GM18909 (cell line): Measurements from ENCODE around the gene CMIP.
A peak's percentile ranks its signal among the peaks of the same experiment; 100 is the strongest.
"Not testable (repeated sequence)": the region's sequence is repeated elsewhere in the genome, so short reads cannot be mapped to it uniquely, and the experiment has no call there.

Experiments used
- ATAC-seq: cut with Tn5 transposase; IDR thresholded peaks from one replicate; pipeline ENCODE4 v1.9.1; 2021; ENCODE audit warnings: mild to moderate bottlenecking; ENCODE audit not compliant: unreplicated experiment, poor library complexity

The CMIP gene

DNA sequence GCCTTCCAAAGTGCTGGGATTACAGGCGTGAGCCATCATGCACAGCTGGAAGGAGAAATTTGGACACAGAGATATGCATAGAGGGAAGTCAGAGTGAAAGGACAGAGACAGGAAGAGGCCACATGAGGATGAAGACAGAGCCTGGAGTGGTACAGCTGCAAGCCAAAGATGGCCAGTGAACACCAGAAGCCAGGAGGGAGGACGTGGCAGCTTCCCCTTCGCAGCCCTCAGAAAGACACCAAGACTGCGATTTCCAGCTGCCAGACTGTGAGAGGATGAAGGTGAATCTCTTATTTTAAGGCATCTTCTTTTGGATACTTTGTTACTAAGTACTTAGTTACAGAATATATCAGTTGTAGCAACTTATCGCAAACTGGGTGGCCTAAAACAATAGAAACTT, 274.0 kb downstream of the CMIP start:
- no peak for ATAC-seq

DNA sequence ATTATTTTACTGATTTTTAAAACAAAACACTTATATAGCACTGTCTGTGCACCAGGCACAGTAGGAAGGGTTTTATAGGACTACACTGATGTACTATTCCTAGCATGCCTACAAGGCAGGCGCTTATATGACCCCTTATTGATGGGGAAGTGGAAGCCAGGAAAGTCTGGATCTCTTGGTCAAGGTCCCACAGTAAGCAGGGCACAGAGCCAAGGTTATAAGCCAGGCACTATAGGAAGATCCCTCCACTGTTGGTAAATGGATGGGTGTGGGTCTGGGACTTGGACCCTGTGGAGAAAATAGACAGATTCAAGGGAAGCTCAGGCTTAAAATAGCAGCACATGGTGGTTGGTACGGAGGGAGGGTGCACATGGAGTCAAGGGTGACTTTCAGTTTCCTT, 275.4 kb downstream of the CMIP start:
- ATAC-seq = no peak

DNA sequence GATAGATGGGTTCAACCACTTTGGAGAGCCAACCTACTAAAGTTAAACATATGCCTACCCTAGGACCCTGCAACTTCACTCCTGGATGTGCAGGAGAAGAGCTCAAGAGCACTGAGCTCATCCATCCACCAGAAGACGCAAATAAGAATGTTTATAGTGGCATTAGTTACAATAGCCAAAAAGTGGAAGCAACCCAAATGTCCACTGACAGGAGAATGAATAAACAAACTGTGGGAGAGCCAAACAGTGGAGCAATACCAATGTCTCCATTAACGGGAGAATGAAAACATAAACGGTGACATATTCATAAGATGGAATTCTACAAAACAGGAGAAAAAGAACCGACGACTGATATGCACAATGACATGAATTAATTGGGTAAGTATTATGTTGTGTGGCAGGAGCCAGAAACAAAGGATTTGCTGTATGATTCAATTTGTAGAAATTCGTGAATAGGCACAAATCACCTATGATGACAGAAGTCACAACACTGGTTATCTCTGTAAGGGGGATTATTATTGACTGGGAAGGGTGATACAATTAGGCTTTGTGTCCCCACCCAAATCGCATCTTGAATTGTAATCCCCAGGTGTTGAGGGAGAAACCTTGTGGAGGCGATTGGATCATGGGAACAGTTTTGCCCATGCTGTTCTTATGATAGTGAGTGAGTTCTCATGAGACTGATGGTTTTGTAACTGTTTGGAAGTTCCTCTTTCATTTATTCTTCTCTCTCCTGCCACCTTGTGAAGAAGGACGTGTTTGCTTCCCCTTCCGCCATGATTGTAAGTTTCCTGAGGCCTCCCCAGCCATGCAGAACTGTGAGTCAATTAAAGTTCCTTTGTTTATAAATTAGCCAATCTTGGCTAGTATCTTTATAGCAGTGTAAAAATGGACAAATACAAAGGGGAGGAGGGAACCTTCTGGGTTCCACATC, 276.6 kb downstream of the CMIP start:
- ATAC-seq = no peak

DNA sequence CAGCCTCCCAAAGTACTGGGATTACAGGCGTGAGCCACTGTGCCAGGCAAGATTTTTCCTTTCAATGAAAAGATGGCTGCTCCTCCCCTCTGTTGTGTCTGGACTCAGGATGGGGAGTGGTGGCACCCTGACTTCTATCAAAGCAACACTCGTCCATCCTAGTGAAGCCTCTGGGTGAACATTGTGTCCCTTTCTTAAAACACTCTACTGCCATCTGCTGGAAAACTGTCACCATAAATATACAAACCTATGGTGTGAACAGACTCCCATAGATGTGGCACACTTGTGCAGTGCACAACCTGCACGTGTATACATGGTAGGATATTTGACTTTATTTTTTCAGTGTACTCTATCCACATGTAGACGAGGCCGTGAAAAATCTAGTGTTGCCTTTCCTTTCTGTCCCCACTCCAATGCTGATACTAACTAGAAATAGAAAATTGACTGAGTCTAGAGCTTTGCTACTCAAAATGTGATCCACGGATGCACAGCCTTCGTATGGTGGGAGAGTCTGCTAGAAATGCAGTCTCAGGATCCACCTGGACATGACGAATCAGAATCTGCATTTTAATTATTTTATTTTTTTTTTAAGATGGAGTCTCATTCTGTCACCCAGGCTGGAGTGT, 278.6 kb downstream of the CMIP start:
- ATAC-seq = peak; percentile 81

DNA sequence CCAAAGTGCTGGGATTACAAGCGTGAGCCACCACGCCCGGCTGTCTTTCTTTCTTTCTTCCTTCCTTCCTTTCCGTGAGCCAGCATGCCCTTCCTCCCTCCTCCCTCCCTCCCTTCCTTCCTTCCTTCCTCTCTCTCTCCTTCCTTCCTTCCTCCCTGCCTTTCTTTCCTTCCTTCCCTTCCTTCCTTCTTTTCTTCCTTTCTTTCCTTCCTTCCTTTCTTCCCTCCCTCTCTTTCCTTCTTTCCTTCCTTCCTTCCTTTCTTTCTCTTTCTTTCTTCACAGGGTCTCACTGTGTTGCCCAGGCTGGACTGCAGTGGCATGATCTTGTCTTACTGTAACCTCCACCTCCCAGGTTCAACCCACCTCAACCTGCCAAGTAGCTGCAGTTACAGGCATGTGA, 283.8 kb downstream of the CMIP start:
- no peak for ATAC-seq

DNA sequence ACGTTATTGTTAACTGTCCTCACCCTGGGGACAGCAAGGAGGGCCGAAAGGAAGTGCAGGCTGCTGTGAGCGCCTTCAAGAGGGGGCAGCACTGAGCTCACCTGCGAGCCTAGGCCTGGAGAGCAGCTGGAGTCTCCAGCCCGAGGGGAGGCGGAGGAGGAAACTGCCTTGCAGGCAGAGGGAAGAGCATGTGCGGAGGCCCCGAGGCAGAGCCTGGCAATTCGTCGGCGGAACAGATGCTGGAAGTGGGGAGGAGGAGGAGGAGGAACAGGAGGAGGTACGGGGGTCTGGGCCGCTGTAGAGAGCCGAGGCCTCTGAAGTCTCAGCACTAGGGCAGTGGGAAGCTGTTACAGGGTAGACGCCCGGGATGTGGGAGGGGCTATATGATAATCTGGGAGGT, 284.8 kb downstream of the CMIP start:
- no peak for ATAC-seq

DNA sequence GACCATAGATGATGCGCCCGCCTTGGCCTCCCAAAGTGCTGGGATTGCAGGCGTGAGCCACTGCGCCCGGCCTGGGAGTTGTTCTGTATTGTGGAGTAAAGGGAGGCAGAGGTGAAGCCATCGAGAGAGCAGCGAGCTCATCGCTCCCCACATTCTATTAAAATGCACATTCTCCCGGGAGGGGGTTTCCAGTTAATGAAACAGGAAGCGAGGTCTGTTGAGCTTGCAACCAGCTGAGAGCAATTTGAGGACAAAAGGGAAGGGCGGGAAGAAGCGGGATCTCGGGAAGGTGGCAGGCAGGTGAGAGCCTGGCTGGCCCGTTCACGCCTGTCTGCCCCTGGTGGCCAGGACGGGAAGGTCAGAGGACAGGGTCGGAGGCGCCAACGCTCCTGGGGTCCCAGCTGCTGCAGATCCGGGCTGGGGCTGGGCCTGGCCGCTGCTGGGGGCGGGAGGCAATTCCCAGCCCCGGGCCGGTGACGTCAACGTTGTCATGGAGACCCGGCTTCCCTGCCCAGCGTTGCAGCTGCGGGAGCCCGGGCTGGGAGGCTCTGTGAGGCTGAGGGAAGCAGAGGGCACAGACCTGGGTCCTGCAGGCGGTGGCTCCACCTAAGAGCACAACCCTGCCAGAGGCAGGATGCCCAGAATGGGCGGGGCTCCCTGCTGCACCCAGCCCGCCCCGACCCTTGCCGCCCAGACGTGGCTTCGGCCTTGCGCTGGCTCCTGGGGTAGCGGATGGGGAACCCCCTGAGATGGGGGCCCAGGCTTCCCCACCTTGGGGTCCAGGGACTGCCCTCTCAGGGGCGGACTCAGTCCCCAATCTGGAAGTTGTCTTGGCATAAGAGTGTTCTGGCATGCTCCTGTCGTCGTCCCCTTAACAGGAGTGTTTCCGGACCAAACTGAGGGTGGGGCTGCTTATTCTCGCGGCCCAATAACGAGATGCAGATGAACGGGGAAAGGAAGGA, 285.8 kb downstream of the CMIP start:
- ATAC-seq = peak; percentile 84

DNA sequence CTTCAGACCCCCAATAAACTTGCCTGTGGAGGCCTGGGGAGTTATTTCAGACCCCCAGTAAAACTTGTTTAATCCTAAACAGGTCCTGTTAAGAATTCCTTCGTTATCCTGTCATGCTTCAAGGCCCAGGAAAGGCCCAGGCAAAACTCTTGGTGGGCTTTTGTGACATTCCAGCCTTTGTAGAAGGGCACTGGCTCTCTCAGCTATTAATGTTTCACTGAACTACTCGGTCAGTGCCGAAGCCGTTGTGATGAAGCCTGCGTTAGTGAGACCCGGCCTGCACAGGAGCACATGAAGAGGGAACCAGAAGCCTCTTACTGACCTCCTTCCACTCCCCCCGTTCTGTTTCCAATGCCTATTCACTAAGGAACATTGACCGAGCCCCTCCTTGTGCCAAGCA, 287.0 kb downstream of the CMIP start:
- no peak for ATAC-seq

DNA sequence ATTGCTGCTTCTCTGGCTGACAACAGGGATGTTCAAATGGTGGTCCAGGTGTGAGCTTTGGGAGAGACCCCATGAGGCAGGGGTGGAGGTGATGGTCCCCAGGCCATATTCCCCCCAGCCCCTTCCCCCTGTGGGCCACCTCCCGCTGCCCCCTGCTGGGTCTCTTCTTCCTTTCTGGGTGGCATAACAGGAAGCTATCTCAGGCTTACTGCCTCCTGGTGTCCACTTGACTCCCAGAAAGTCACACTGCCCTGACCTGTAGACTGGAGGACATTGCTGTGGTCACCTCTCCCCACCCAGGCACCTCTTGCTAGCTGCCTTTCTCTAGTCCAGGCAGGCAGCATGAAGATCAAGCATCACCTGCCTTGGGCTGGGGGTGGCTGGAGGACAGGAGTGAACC, 288.1 kb downstream of the CMIP start:
- no peak for ATAC-seq

DNA sequence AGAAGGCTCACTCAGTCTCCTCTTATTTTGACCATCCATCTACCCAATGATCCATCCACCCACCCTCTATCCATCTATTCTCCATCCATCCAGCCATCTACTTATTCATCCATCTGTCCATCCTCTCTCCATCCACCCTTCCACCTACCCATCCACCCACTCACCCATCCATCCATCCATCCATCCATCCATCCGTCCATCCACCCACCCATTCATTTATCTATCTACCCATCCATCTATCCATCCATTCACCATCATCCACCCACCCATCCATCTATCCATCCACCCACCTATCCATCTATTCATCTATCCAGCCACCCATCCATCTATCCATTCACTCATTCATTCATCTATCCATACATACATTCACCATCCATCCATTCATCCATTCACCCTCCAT, 288.7 kb downstream of the CMIP start:
- no peak for ATAC-seq

DNA sequence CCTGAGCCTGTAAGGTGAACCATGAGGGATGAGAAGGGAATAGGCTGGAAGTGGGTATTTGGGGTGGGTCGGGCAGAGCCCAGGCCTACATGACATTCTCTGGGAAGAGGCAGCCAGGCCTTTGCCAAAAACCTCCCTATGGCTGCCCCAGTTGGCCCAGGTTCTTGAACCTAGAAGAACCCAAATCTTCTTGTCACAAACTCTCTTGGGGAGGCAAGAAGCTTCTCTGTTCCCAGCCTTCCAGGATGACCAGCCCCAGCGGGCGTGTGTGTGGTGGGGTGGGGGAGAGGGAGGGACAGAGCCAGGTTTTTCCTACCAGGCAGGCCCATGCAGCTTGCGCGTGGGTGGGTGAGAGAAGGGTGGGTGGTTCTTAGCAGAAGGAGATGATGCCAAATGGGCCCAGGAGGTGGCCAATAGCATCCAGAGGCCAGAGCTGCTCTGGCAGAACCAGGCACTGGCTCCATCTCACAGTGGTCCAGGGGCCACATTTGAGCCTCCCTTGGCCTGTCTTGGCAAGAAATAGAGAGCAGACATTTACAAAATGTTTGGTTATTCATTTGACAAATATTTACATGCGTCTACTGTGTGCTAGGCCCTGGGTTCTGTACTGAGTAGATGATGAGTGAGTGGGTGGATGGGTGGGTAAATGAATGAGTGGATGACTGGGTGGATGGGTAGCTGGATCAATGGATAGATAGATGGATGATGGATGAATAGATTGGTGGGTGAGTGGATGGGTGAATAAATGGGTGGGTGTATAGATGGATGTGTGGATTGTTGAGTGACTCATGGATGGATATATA, 290.2 kb downstream of the CMIP start:
- no peak for ATAC-seq

DNA sequence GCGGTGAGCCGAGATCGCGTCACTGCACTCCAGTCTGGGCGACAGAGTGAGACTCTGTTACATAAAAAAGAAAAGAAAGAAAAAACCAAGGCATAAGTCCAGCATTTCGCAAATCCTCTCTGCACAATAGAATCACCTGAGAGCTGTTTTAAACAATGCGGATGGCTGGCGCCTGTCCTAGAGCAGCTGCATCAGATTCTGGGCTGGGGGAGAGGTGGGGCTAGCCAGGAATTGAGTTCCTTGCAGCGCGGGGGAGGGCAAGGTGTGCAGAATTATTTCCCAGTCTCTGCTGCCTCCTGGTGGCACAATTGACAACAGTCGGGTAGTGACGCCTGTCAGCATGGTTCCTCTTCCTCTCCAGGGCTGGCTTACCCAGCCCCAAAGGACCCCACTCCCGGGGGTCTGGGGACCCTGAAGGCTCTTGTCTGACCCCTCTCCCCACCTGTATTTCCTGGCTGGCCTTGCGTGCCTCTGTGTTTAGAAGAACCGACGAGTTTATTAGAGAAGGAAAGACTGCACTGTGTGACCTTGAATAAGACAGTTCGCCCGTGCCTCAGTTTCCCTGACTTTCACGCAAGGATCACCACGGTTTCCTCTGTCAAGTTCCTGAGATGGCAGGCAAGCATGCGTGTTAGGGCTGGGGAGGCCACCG, 293.4 kb downstream of the CMIP start:
- ATAC-seq = peak; percentile 71

DNA sequence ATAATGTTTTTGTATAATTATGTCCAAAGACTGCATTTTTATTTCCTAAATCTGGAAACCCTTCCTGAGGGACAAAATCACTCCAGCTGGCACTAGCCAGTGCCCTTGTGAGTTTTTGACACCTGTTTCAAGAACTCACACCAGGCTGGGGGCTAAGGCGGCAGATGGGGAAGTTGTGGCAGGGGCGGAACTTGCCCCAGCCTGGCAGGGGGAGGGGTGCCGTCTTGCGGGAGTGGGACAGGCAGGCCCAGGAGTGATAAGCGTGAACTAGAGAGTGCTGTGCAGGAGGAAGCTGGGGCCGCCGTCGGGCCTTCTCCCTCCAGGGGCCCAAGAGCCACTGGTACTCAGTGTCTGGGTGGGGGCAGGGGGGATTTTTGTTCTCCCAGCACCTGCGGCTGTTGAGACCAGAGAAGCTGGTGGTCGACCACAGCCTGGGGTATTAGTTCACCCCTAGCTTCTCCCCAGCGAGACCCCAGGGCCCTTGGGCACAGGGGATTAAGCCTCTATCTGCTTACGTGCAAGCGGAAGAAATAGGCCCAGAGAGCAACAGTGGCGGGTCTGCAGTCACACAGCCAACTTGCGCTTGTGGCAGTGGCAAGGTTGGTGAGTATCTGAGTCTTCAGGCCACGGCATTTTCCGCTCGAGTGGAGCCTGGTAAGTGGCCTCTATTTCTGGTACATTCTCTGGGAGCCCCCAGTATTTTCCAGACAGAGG, 294.3 kb downstream of the CMIP start:
- ATAC-seq = no peak

DNA sequence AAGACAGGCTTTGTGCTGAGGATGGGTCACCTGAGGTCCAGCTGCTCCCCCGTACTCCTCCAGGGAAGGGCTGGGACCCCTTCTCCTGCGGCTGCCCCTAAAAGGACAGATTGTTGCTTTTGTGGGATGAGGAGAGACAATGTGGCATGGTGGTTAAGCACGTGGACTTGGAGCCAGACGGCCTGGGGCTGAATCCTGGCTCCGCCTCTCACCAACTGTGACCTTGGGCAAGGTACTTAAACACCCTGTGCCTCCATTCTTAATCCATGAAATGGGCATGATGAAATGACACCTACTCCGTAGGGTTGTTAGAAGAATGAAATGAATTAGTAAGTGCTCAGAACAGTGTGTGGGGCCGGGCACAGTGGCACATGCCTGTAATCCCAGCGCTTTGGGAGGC, 294.9 kb downstream of the CMIP start:
- no peak for ATAC-seq

DNA sequence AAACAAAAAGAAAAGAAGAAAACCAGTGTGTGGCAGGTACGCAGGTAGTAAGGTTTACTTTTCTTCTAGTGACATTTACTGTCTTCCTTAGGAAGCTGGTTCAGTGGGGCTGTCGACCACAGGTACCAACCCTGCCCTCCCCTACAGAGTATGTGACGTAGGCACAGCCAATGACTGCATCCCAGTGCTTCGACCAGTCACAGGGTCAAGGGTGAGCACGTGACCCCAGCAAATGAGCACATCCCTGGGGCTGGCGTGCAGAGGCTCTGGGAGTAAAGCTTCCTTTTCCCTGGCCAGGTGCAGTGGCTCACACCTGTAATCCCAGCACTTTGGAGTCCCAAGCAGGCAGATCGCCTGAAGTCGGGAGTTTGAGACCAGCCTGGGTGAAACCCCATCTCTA, 295.6 kb downstream of the CMIP start:
- ATAC-seq = peak; percentile 75

DNA sequence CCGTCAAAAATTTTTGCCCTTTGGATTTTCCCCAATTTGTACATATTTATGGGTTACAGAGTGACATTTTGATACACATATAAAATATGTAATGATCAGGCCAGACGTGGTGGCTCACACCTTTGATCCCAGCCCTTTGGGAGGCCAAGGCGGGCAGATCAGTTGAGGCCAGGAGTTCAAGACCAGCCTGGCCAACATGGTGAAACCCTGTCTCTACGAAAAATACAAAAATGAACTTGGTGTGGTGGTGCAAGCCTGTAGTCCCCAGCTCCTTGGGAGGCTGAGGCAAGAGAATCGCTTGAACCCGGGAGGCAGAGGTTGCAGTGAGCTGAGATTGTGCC, 296.8 kb downstream of the CMIP start:
- ATAC-seq = not testable (repeated sequence)

DNA sequence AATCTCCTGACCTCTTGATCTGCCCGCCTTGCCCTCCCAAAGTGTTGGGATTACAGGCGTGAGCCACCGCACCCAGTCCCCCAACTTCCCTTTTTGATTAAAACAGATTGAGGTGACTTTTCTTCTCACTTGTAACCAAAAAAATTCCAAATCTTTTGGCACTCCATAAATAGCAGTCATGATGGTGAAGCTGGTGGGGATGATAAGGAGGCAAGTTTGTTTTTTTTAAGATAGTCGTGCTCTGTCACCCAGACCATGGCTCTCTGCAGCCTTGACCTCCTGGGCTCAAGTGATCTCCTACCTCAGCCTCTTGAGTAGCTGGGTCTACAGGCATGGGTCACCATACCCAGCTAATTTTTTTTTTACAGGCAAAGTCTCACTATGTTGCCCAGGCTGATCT, 299.8 kb downstream of the CMIP start:
- no peak for ATAC-seq

DNA sequence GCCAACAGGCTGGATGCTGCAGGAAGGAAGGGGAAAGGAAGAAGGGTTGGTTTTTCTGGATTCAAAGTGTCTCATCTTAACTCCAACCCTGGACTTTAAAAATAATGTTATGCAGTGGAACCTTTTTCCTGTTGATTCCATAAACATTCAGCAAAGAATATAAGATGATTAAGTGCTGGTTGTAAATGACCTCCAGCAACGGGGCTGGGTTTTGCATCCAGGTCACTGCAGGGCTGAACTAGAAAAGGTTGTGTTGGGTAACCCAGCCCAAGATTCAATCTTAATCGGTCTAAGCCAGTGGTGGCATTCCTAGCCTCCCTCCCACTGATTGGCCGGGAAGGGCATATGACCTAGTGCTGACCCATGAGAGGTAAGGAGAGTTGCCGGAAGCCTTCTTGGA, 300.3 kb downstream of the CMIP start:
- ATAC-seq = no peak
